ENCODE measurements around the gene RYR3.

DNA sequence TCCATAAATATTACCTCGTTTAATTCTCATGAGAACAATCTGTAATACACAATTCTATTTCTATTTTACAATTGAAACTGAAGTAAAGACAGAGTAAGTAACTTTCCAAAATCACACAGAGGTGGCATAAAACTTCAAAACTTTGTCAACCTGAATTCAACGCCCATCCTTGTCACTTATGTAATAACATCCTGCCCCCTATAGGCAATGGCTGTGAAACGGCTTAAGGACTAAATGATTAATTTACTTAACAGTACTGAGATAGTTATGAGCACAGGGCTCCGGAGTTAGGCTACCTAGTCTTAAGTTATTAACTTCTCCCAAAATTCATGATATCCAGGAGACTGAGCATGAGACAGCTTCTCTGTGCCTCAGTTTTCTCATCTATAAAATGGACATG is 364.5 kb downstream of the RYR3 start:
- TF ChIP-seq, protein P1, sequence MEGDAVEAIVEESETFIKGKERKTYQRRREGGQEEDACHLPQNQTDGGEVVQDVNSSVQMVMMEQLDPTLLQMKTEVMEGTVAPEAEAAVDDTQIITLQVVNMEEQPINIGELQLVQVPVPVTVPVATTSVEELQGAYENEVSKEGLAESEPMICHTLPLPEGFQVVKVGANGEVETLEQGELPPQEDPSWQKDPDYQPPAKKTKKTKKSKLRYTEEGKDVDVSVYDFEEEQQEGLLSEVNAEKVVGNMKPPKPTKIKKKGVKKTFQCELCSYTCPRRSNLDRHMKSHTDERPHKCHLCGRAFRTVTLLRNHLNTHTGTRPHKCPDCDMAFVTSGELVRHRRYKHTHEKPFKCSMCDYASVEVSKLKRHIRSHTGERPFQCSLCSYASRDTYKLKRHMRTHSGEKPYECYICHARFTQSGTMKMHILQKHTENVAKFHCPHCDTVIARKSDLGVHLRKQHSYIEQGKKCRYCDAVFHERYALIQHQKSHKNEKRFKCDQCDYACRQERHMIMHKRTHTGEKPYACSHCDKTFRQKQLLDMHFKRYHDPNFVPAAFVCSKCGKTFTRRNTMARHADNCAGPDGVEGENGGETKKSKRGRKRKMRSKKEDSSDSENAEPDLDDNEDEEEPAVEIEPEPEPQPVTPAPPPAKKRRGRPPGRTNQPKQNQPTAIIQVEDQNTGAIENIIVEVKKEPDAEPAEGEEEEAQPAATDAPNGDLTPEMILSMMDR (conservative IDR thresholded peaks at IDR 0.05; ENCODE audit: low read length), result peak; percentile 90
- TF ChIP-seq EZH2phosphoT487 (IDR thresholded peaks at IDR 0.05; ENCODE audit: borderline replicate concordance), result no peak
